ENCODE data around the gene THSD4.

- TF ChIP-seq CTCF (IDR thresholded peaks at IDR 0.05; ENCODE audit: control extremely low read depth in 1 of 3, insufficient read depth in 1 of 3, low read depth in 1 of 3, low read length in 3 of 3) (no peak), GTF2F1 (IDR thresholded peaks at IDR 0.05; ENCODE audit: borderline replicate concordance, low read depth, low read length) (no peak)
Observed at GRCh38 chr15:71757741-71758530, 642.7 kb downstream of the THSD4 start.

Measured in H1 (cell line).